ENCODE data around the gene EFHC1. TPM values are rescaled to one million over a fixed set of nuclear protein-coding genes. Genes with fewer than 3 reads are reported as not detected.

EFHC1 gene
- total RNA-seq, 1 donor from 2014 or later, result 25.6 TPM

- DNase-seq (ENCODE audit: low read depth) (no peak), FAIRE-seq (no peak)
- Histone ChIP-seq H3K9me3 (ENCODE audit: insufficient read depth, low read depth, low read length) (no peaks in the 10 kb centered on the region), H3K9ac (ENCODE audit: low read length) (no peak overlapping the region), H3K79me2 (ENCODE audit: insufficient read depth, low read length) (no peaks in the 10 kb centered on the region), H3K36me3 (ENCODE audit: insufficient read depth, low read length) (no peaks in the 10 kb centered on the region), H3K4me3 (ENCODE audit: insufficient read depth, low read depth, low read length) (no peak overlapping the region), H3K27ac (ENCODE audit: low read depth, low read length) (no peak overlapping the region), H3K4me2 (ENCODE audit: low read length) (no peak overlapping the region), H3K4me1 (ENCODE audit: insufficient read depth, low read length) (no peaks in the 10 kb centered on the region), H4K20me1 (ENCODE audit: insufficient read depth, low read length) (no peaks in the 10 kb centered on the region), H3K27me3 (ENCODE audit: insufficient read depth, low read length) (no peaks in the 10 kb centered on the region), H2AFZ (ENCODE audit: low read depth, low read length) (no peak overlapping the region)
- no peak overlapping the region for H3K4me3 Mint-ChIP-seq (ENCODE audit: unreplicated experiment)
- peaks cover 7% of the 10 kb centered on the region for H3K36me3 Mint-ChIP-seq (ENCODE audit: low read depth, unreplicated experiment)
- TF ChIP-seq CTCF (IDR thresholded peaks at IDR 0.05; ENCODE audit: insufficient read depth, low read depth, low read length) (no peak), EZH2 (IDR thresholded peaks at IDR 0.05; ENCODE audit: insufficient read depth, low read length) (no peak)
- peaks cover 5% of the 10 kb centered on the region for H3K4me1 Mint-ChIP-seq (ENCODE audit: low read depth, unreplicated experiment)
- peaks cover 4% of the 10 kb centered on the region for H3K9me3 Mint-ChIP-seq (ENCODE audit: unreplicated experiment)
- no peaks in the 10 kb centered on the region for H3K27me3 Mint-ChIP-seq (ENCODE audit: low read depth, unreplicated experiment)
- no peak overlapping the region for H3K27ac Mint-ChIP-seq (ENCODE audit: unreplicated experiment)
These were observed 15.2 kb downstream of the EFHC1 start for GRCh38 chr6:52435345-52435744.

GRCh38 chr6:52438926-52439325 lies 18.8 kb downstream of the EFHC1 start:
- no peak overlapping the region for H3K27ac ChIP-seq (ENCODE audit: low read depth, low read length)
- no peak overlapping the region for H3K4me2 ChIP-seq (ENCODE audit: low read length)
- H3K79me2 ChIP-seq (ENCODE audit: insufficient read depth, low read length), result no peaks in the 10 kb centered on the region
- no peak overlapping the region for H3K9ac ChIP-seq (ENCODE audit: low read length)
- DNase-seq (ENCODE audit: low read depth), result no peak
- H3K4me3 Mint-ChIP-seq (ENCODE audit: unreplicated experiment), result no peak overlapping the region
- H3K4me1 ChIP-seq (ENCODE audit: insufficient read depth, low read length), result no peaks in the 10 kb centered on the region
- no peak for FAIRE-seq
- peaks cover 4% of the 10 kb centered on the region for H3K36me3 Mint-ChIP-seq (ENCODE audit: low read depth, unreplicated experiment)
- peaks cover 3% of the 10 kb centered on the region for H3K9me3 Mint-ChIP-seq (ENCODE audit: unreplicated experiment)
- no peak overlapping the region for H2AFZ ChIP-seq (ENCODE audit: low read depth, low read length)
- H4K20me1 ChIP-seq (ENCODE audit: insufficient read depth, low read length), result no peaks in the 10 kb centered on the region
- TF ChIP-seq CTCF (IDR thresholded peaks at IDR 0.05; ENCODE audit: insufficient read depth, low read depth, low read length) (no peak), EZH2 (IDR thresholded peaks at IDR 0.05; ENCODE audit: insufficient read depth, low read length) (no peak)
- H3K4me1 Mint-ChIP-seq (ENCODE audit: low read depth, unreplicated experiment), result no peaks in the 10 kb centered on the region
- no peaks in the 10 kb centered on the region for H3K27me3 Mint-ChIP-seq (ENCODE audit: low read depth, unreplicated experiment)
- H3K27ac Mint-ChIP-seq (ENCODE audit: unreplicated experiment), result no peak overlapping the region
- no peaks in the 10 kb centered on the region for H3K27me3 ChIP-seq (ENCODE audit: insufficient read depth, low read length)
- H3K9me3 ChIP-seq (ENCODE audit: insufficient read depth, low read depth, low read length), result no peaks in the 10 kb centered on the region
- H3K4me3 ChIP-seq (ENCODE audit: insufficient read depth, low read depth, low read length), result no peak overlapping the region
- H3K36me3 ChIP-seq (ENCODE audit: insufficient read depth, low read length), result no peaks in the 10 kb centered on the region

- H3K4me2 ChIP-seq (ENCODE audit: low read length), result peak overlapping the region; percentile 24
- Mint-ChIP-seq H3K27ac (ENCODE audit: unreplicated experiment) (no peak overlapping the region), H3K4me3 (ENCODE audit: unreplicated experiment) (no peak overlapping the region), H3K27me3 (ENCODE audit: low read depth, unreplicated experiment) (no peaks in the 10 kb centered on the region), H3K36me3 (ENCODE audit: low read depth, unreplicated experiment) (peaks cover 6% of the 10 kb centered on the region), H3K4me1 (ENCODE audit: low read depth, unreplicated experiment) (peaks cover 4% of the 10 kb centered on the region), H3K9me3 (ENCODE audit: unreplicated experiment) (peaks cover 4% of the 10 kb centered on the region)
- H3K4me1 ChIP-seq (ENCODE audit: insufficient read depth, low read length), result peaks cover 10% of the 10 kb centered on the region
- TF ChIP-seq CTCF (IDR thresholded peaks at IDR 0.05; ENCODE audit: insufficient read depth, low read depth, low read length) (no peak), EZH2 (IDR thresholded peaks at IDR 0.05; ENCODE audit: insufficient read depth, low read length) (no peak)
- H2AFZ ChIP-seq (ENCODE audit: low read depth, low read length), result peak overlapping the region; percentile 3
- H3K79me2 ChIP-seq (ENCODE audit: insufficient read depth, low read length), result no peaks in the 10 kb centered on the region
- H3K4me3 ChIP-seq (ENCODE audit: insufficient read depth, low read depth, low read length), result no peak overlapping the region
- FAIRE-seq (no peak), DNase-seq (ENCODE audit: low read depth) (peak; percentile 73)
- no peaks in the 10 kb centered on the region for H3K36me3 ChIP-seq (ENCODE audit: insufficient read depth, low read length)
- no peaks in the 10 kb centered on the region for H3K27me3 ChIP-seq (ENCODE audit: insufficient read depth, low read length)
- H4K20me1 ChIP-seq (ENCODE audit: insufficient read depth, low read length), result no peaks in the 10 kb centered on the region
- no peak overlapping the region for H3K27ac ChIP-seq (ENCODE audit: low read depth, low read length)
- H3K9me3 ChIP-seq (ENCODE audit: insufficient read depth, low read depth, low read length), result no peaks in the 10 kb centered on the region
- H3K9ac ChIP-seq (ENCODE audit: low read length), result no peak overlapping the region
These were observed 34.4 kb downstream of the EFHC1 start for GRCh38 chr6:52454556-52454955.

All from astrocyte (in vitro differentiated cells and primary cell).